Measurements from ENCODE around the gene PTGES3.
"Not testable (repeated sequence)": the region's sequence is repeated elsewhere in the genome, so short reads cannot be mapped to it uniquely, and the experiment has no call there.

Gene PTGES3

GRCh38 chr12:56704522-56704921 is 16.4 kb upstream of the PTGES3 start:
- DNase-seq: not testable (repeated sequence)

DNA sequence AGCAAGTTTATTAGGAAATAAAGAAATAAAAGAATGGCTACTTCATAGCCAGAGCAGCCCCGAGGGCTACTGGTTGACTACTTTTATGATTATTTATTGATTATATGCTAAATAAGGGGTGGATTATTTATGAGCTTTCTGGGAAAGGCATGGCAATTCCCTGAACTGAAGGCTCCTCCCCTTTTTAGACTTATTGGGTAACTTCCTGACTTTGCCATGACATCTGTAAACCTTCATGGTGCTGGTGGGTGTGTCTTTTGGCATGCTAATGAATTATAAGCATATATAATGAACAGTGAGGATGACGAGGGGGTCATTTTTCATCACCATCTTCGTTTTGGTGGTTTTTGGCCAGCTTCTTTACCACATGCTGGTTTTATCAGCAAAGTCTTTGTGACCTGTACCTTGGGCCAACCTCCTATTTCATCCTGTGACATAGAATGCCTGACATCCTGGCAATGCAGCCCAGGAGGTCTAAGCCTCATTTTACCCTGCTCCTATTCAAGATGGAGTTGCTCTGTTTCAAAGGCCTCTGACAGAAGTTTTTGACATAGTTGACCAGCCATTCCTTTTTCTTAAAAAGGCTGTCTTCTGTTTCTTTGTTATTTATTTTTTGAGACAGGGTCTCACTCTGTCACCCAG is 11.1 kb upstream of the PTGES3 start:
- no peak for DNase-seq

- DNase-seq: no peak
Measured at GRCh38 chr12:56695327-56696101, 7.4 kb upstream of the PTGES3 start.

- DNase-seq: no peak
Measured at GRCh38 chr12:56694161-56694560, 6.1 kb upstream of the PTGES3 start.

- DNase-seq: no peak
Measured at GRCh38 chr12:56688846-56689109, 694 bp upstream of the PTGES3 start.

- DNase-seq: peak; percentile 10 to 77
Measured at GRCh38 chr12:56687223-56688128, 608 bp downstream of the PTGES3 start.

GRCh38 chr12:56684745-56685359 is 3.2 kb downstream of the PTGES3 start:
- DNase-seq: no peak

- DNase-seq: no peak
Measured at GRCh38 chr12:56682323-56682722, 5.8 kb downstream of the PTGES3 start.

DNA sequence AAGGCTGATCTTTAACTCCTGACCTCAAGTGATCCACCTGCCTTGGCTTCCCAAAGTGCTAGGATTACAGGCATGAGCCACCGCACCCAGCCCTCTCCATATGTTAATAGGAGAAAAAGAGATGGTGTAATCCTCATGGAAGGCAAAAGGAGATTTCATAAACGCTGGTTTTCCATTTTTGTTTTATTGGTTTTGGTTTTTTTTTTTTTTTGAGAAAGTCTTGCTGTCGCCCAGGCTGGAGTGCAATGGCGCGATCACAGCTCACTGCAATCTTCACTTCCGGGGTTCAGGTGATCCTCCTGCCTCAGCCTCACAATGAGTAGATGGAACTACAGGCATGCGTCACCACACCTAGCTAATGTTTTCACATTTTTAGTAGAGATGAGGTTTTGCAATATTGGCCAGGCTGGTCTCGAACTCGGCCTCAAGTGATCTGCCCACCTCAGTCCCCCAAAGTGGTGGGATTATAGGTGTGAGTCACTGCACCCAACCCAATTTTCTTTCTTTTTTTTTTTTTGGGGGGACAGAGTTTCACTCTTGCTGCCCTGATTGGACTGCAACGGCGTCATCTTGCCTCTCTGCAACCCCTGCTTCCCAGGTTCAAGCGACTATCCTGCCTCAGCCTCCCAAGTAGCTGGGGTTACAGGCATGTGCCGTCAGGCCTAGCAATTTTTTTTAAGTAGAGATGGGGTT is 8.1 kb downstream of the PTGES3 start:
- no peak for DNase-seq

DNA sequence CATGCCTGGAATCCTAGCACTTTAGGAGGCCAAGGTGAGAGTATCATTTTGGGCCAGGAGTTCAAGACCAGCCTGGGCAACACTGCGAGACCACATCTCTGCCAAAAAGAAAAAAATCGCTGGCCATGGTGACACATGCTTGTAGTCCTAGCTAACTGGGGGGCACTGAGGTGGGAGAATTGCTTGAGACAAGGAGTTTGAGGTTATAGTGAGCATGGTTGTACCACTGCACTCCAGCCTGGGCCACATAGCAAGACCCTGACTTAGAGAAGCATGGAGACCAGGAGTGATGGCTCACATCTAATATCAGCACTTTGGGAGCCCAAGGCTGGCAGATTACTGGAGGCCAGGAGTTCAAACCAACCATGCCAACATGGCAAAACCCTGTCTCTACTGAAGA is 9.2 kb downstream of the PTGES3 start:
- no peak for DNase-seq

- no peak for DNase-seq
Measured at GRCh38 chr12:56677680-56678079, 10.4 kb downstream of the PTGES3 start.

DNA sequence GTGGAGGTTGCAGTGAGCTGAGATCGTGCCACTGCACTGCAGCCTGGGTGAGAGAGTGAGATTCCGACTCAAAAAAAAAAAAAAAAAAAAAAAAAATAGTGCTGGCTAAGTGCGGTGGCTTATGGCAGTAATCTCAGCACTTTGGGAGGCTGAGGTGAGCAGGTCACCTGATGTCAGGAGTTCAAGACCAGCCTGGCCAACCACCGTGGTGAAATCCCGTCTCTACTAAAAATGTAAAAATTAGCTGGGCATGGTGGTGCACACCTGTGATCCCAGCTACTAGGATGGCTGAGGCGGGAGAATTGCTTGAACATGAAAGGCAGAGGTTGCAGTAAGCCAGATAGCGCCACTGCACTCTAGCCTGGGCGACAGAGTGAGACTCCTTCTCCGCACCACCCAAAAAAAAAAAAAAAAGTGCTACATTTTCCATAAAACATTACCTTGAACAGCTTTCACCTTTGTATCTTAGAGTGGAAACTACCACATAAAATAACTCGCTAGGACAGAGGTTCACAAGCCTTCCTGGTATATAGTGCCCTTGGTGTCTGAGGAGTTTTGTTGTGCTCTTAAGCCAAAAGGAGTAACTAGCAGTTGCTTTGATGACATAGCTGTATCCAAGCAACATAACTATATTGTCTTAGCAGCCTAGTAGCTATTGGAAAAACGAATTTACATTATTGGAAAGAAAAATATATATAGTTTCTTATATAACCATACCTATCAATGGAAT is 11.1 kb downstream of the PTGES3 start:
- no peak for DNase-seq

- no peak for DNase-seq
Measured at GRCh38 chr12:56671608-56672007, 16.5 kb downstream of the PTGES3 start.

DNA sequence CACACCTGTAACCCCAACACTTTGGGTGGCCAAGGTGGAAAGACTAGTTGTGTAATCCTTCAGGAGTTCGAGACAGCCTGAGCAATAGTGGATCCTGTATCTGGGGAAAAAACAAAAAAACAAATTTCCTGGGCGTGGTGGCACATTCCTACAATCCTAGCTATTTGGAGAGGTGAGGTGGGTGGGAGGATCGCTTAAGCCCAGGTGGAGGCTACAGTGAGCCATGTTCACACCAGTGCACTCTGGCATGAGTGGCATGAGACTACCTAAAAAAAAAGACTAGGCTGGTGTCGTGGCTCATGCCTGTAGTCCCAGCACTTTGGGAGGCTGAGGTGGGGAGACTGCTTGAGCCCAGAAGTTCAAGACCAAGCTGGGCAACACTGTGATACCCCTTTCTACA is 17.2 kb downstream of the PTGES3 start:
- DNase-seq: no peak

- no peak for DNase-seq
Measured at GRCh38 chr12:56668197-56668457, 20.0 kb downstream of the PTGES3 start.

- DNase-seq: no peak
Measured at GRCh38 chr12:56661979-56662638, 26.0 kb downstream of the PTGES3 start.

GRCh38 chr12:56661560-56661959 is 26.5 kb downstream of the PTGES3 start:
- no peak for DNase-seq

DNA sequence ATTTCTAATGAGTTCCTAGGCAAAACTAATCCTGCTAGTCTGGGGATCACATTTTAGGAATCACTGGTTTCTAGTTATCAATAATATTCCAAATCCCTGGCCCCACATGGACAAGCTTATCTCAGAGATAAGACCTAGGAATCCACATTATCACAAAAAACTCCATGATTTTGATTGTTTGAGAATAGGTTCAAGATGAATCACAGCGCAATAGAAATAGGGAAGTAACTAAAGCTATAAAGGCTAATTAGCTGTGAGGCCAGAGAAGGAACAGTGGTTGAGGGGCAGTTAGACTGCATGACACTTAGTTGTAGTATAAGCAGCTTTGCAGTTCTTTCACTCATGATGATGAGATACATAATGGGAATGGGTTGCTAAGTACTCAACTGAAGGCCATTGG is 29.2 kb downstream of the PTGES3 start:
- no peak for DNase-seq

DNA sequence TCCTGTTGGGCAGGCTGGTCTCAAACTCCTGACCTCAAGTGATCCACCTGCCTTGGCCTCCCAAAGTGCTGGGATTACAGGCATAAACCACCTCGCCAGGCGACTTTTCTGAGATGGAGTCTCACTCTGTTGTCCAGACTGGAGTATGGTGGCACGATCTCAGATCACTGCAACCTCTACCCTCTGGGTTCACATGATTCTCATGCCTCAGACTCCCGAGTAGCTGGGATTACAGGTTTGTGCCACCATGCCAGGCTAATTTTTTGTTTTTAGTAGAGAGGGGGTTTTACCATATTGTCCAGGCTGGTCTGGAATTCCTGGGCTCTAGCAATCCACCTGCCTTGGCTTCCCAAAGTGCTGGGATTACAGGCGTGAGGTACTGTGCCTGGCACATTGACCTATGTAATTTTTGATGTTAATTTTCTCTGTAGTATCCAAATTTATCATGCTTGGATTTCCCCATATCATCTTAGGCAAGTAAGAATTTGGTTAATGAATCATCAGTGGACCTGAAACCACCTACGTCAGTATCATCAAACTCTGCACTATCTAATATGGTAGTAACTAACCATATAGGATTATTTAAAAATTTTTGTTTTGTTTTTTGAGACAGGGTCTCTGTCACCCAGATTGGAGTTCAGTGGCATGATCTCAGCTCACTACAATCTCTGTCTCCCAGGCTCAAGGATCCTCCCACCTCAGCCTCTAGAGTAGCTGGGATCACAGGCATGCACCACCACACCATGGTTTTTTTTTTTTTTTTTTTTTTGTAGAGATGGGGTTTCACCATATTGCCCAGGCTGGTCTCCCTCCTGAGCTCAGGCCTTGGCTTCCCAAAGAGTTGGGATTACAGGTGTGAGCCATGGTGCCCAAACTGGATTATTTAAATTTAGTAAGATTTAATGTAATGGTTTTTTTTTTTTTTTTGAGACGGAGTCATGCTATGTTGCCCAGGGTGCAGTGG is 30.4 kb downstream of the PTGES3 start:
- no peak for DNase-seq

- DNase-seq: not testable (repeated sequence)
Measured at GRCh38 chr12:56653781-56654180, 34.3 kb downstream of the PTGES3 start.

DNA sequence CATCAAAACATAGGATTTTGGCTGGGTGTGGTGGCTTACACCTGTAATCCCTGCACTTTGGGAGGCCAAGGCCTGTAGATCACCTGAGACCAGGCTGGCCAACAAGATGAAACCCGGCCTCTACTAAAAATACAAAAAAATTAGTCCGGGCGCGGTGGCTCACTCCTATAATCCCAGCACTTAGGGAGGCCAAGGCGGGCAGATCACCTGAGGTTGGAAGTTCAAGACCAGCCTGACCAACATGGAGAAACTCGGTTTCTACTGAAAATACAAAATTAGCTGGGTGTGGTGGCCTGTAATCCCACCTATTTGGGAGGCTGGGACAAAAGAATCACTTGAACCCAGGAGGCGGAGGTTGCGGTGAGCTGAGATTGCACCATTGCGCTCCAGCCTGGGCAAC is 40.1 kb downstream of the PTGES3 start:
- not testable (repeated sequence) for DNase-seq
